ENCODE measurements around the gene COL24A1.
"Not testable (repeated sequence)": the region's sequence is repeated elsewhere in the genome, so short reads cannot be mapped to it uniquely, and the experiment has no call there.

The COL24A1 gene

DNA sequence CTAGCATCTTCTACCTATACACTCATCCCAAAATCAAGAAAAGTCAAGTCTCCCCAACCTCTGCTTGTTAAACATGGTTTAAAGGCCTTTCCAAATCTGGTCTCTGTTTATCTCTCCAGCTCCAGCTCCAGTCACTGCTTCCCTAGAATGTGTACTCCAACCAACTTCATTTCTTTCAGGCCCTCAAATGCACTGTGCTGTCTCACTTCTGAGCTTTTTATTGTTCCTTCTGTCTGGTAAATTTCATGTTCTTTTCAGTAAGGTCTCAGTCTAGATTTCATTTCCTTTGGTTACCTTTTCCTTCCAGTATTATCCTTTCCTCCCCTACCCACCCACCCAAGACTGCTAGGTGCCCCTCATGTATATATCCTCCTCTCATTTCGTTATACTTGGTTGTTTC, 3.7 kb downstream of the COL24A1 start:
- no peak for DNase-seq (ENCODE audit: low spot score)

DNA sequence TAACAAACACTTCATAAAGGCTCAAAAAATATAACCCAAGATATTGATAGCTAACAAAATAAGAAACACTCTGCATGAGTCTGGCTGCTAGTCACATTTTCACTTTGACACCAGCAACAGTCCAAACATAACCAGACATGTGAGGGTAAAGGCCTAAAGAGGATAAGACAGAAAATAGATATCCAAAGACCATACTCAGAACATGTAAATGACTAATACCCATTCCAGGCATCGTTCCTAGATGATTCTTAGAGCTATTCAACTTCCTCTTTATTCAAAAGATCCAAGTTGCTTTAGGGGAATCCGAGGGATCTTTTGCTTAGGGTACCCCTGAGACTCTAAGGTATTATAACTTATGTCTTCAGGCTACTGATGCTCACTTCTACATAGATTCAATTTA, 5.1 kb downstream of the COL24A1 start:
- DNase-seq (ENCODE audit: low spot score) = no peak

DNA sequence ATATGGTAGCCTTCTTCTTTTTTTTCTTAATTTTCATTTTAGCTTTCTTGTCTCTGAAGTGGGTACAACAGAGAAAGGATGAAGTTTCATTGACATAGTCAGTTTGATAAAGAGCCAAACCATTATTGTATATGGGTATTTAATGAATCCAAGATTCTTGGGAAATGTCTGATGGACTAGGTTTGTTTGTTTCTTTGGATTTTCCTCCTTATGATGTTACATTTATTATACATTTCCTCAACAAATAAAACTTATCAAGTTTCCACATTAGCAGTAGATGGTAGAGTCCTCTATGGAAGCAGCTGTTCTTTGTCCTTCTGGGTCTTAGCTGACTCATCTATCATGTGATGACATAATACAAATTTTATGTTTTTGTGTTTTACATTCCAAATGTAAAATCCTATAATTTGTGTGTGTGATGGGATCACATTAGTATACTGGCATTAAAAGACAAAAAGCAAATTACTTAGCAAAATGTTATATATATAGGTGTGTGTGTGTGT, 6.0 kb downstream of the COL24A1 start:
- DNase-seq (ENCODE audit: low spot score) = no peak

DNA sequence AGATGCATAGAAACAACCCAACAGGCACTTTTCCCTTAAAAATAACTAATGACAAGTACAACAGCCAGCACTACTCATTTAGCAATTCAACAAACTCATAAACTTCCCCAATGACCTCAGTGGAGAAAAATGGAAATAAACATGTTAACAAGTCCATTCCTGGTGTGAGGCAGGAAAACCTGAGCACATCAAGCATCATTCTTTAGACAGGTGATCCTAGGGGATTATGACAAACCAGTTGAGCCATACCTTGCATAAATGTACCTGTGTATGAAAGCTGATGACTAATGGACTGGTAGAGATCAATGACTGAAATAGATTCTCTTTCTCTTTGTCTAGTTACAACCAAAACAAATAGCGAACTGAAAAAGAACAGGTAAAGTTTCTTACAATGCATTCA, 7.0 kb downstream of the COL24A1 start:
- no peak for DNase-seq (ENCODE audit: low spot score)

DNA sequence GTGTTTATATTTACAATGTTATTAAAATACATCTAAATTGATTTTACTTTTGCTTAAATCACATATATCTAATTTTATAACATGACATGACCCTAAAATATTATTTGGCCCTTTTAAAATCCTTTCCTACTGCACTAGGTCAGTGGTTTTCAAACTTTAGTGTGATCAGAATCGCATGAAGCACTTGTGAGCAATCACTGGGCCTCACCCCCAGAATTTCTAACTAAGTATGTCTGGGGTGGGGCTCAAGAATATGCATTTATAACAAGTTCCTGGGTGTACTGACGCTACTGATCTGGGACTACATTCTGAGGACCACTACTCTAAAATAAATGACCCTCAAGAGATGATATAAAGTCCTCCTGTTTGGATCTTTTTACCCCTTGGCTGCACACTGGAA, 8.8 kb downstream of the COL24A1 start:
- DNase-seq (ENCODE audit: low spot score) = no peak

DNA sequence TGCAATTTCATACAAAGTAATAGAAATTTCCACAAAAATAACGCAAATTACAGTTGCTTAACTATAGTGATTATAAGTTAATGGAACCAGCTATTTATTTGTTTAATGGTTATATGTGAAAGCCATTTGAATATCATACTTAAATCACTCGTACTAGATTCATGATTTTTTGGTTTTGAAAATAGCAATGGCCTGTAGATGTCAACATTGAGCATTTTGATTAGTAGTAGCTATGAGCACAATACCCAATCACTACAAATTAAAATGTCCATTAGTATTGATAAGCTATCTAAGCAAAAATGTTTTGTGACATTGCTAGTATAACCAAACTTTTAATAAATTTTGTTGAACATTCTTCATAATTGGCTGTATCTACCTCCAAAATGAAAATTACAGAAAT, 10.0 kb downstream of the COL24A1 start:
- DNase-seq (ENCODE audit: low spot score) = no peak

DNA sequence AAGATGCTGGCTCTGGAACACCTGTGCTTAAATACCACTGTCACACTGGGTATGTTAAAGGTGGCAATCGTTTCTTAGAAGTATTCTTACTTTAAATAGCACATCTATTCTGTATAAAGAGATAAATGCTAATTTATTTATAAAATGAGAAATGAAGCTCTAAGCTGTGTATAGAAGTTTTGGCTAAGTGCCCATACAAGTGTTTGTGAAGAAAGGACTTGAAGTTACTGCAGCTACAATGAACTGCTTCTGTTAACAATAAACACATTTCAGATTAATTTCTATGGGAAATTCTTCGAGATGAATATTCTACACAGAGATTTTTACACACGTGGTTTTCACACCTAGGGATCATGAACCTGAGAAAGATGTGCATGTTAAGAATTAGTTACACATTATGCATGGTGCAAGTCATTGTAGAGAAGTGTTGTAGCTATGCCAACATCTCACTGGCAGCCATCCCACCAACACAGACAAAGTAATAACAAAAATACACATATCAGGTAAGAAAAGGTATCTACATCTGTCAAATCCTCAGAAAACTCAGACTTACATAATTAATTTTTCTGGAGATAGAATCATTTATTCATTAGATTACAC, 16.2 kb downstream of the COL24A1 start:
- DNase-seq (ENCODE audit: low spot score) = no peak

DNA sequence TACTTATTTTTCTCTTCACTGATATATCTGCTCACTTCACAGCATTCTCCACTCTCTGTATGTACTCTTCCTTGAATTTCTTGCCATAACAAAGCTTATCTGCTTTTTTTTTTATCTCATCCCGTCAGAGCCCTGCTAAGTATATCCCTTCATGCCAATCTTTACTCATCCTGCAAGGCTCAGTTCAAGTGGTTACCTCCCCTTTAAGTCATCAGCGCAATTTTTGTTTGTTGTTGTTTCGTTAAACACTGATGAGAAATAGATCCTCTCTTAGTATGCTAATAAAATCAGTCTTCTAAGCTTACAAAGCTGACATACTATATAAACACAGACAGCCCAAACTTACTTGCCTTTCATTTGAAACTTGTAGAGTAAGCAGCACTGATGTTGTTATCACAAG, 17.8 kb downstream of the COL24A1 start:
- no peak for DNase-seq (ENCODE audit: low spot score)

- DNase-seq (ENCODE audit: low spot score) = no peak
These were observed 19.1 kb downstream of the COL24A1 start for GRCh38 chr1:86137436-86137835.

DNA sequence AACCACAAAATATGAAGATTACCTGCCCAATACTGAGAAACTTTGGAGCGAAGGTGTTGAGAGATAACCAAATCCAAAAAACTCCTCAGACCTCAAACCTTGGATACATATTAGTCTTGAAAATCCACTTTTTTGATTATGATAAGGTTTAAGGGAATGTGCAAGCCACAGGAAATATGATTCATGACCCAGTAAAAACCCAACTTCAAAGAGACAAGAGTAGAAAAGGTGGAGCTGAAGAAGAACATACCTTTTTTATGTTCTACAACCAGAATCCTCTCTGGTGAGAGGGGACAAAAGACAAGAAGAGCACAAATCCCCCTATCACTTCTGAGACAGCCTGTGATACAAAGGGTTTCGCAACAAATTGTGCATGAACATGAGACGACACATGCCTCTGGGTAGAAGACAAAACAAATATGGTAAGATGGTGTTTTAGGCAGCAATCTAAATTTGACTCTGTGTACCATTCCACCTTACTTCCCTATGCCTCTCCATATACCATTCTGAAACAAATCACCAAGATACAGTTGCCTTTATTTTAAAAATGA, 37.3 kb downstream of the COL24A1 start:
- no peak for DNase-seq (ENCODE audit: low spot score)

DNA sequence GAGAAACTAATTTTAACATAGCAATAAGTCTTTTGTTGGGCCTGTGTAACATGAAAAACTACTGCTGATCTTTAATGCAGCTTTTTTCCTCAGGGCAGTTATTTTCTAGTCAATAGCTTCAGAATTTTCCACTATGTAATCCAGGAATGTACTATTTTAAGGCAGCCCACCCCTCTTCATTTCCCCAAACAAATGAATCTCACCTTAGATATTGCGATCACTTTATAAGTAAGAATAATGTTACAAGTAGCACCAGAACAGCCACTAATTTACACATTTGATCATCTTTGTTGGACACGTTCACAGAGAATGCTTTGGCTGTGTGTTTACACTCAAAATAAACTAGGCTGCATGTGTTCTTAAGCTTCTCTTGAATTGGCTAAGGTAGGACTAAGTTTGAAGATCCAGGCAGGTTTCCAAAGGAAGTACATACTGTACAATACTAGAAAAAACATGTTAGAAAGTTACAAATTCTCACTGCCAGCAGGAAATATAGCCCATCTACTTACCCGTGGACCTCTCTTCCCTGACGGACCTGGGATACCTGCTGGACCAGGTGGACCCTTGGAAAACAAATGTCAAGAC, 41.7 kb downstream of the COL24A1 start:
- no peak for DNase-seq (ENCODE audit: low spot score)

GRCh38 chr1:86114236-86114635, 42.3 kb downstream of the COL24A1 start:
- no peak for DNase-seq (ENCODE audit: low spot score)

DNA sequence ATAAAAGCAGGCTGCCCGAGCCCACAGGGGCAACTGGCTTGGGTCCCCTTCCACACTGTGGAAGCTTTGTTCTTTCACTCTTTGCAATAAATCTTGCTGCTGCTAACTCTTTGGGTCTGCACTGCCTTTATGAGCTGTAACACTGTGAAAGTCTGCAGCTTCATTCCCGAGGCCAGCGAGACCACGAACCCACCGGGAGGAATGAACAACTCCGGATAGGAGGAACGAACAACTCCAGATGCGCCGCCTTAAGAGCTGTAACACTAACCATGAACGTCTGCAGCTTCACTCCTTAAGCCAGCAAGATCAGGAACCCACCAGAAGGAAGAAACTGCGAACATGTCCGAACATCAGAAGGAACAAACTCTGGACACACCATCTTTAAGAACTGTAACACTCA, 45.0 kb downstream of the COL24A1 start:
- DNase-seq (ENCODE audit: low spot score) = not testable (repeated sequence)

DNA sequence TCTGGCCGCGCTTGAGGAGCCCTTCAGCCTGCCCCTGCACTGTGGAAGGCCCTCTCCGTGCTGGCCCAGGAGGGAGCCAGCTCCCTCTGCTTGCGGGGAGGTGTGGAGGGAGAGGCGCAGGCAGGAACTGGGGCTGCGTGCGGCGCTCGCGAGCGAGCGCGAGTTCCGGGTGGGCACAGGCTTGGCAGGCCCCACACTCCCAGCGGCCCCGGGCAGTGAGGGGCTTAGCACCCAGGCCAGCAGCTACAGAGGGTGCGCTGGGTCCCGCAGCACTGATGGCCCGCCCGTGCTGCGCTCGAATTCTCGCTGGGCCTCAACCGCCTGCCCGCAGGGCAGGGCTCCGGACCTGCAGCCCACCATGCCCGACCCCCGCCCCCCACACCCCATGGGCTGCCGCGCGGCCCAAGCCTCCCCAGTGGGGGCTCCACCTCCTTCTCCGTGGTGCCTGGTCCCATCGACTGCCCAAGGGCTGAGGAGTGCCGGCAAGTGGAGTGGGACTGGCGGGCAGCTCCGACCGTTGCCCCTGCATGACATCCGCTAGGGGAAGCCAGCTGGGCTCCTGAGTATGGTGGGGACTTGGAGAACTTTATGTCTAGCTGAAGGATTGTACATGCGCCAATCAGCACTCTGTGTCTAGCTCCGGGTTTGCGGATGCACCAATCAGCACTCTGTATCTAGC, 46.0 kb downstream of the COL24A1 start:
- no peak for DNase-seq (ENCODE audit: low spot score)

DNA sequence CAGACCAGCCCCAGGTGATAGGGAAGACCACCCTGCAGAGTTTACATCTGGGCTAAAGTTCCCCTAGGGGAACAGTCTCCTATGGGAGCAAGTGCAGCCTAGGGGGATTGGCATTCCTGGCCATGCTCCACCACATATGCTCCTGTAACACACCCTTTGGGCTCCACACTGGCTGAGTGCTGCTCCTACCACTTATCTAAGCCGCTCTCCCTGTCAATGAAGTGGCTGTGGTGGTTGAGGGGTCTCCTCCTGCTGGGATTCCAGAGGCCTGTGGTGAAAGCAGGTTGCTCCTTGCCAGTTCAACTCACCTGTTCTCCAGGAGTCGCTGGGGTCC, 51.1 kb downstream of the COL24A1 start:
- DNase-seq (ENCODE audit: low spot score) = no peak

DNA sequence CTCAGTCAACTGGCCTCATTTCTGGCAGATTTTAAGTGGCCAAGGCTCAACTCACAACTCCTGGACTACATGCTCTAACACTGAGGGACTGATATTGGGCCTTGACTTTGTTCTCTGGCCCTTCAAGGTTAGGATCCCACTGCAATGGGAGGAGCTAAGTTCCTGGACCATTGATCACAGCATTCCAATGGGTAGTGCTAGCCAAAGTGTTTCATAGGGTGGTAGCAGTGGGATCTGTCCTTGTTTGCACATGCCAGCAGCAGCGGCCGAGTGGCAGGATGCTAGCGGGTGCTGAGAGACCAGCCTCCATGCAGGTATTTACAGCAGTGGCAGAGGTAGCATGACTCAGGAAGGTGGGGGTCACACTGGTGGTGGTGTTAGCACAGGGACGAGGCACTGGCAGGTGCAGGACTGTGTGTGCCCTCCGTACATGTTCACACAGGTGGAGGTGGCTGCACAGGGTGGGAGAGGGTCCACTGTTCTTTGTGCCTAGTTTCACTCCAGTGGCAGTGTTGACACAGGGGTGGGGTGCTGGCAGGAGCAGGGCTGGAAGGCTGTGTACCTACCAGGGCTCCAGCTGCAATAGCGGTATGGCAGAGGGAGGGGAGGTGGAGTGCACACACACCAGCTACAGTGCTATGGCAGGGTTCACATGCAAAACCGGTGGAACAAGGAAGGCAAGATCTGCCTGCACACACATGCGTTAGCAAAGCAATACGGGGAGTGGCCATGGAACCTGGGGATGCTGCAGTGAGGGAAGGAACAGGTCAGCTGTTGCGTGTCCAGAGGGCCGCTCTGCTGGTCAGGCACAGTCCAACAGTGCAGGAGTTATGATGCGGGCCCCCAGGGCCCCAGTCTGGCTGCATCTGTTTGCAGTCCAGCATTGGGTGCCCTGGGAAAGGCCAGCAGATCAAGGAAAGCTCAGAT, 51.7 kb downstream of the COL24A1 start:
- DNase-seq (ENCODE audit: low spot score) = no peak

DNA sequence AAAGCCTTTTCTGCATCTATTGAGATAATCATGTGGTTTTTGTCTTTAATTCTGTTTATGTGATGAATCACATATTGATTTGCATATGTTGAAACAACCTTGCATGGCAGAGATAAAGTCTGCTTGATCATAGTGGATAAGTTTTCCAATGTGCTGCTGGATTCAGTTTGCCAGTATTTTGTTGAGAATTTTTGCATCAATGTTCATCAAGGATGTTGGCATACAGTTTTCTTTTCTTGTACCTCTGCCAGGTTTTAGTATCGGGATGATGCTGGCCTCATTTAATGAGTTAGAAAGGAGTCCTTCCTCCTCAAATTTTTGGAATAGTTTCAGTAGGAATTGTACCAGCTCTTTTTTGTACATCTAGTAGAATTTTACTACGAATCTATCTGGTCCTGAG, 55.0 kb downstream of the COL24A1 start:
- DNase-seq (ENCODE audit: low spot score) = peak; percentile 3

DNA sequence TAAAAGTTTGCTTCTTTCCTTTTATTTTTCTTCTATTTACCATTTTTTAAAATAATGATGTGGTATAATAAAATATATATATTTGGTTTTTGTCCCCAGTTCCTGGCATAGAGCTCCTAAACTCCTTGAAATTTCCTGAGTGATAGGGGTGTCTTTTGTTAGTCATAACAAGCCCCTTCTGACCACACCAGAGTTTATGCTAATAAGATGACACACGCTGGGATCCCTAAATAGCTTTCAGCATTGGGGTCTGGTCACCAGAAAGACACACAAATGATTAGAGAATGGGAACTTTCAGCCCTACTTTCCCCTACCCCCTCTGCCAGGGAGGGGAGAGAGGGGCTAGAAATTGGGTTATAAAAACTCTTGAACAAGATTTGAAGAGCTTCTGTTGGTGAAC, 56.2 kb downstream of the COL24A1 start:
- no peak for DNase-seq (ENCODE audit: low spot score)

DNA sequence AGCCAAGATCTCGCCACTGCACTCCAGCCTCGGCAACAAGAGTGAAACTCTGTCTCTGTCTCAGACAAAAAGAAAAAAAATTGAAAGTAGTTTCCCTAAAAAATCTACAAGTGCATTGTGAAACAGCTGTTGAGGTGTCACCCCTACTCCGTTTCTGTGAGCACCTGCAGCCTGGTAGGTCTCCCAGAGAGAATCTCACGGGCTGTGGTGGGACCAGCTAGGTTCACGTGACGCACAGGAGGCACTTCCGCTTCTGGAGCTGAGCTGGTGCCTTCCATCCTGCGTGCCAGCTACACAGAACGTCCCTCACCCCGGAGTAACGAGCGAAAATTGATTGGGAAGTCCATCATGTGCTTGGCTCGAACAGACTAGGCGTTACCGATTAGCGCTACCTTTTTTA, 66.8 kb downstream of the COL24A1 start:
- DNase-seq (ENCODE audit: low spot score) = no peak

- no peak for DNase-seq (ENCODE audit: low spot score)
These were observed 70.7 kb downstream of the COL24A1 start for GRCh38 chr1:86085741-86086409.

GRCh38 chr1:86084998-86085397, 71.6 kb downstream of the COL24A1 start:
- no peak for DNase-seq (ENCODE audit: low spot score)

DNA sequence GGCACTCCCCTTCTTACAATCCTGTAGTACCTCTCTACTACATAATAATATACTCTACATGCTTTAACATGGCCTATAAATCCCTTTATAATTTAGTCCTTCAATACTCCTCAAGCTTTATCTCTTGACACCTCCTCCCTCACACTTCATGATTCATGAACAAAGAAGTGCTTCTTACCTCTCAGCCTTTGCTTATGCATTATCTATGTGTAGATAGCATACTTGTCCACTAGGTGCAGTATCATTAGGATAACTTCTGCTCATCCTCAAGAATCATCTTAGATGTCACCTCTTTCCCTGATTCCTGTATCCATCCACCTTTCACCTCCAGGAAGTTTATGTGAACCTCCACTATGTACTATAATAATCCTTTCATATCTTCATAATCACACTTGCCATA, 74.4 kb downstream of the COL24A1 start:
- DNase-seq (ENCODE audit: low spot score) = no peak
